HepG2 (cell line): Measurements from ENCODE around the gene ATP11A. TPM values are rescaled to one million over a fixed set of nuclear protein-coding genes. Genes with fewer than 3 reads are reported as not detected.

Source experiments
- ETV5 ChIP-seq: IDR thresholded peaks from 2 replicates; pipeline ENCODE4 v1.6.1; 2018; ENCODE audit warnings: missing biosample characterization, missing genetic modification reagents, inconsistent platforms, borderline replicate concordance
- MTA3 ChIP-seq: sonication (generic); formaldehyde crosslinking; IDR thresholded peaks from 2 replicates; pipeline ENCODE4 v1.4.0; 2020; ENCODE audit warnings: missing genetic modification reagents
- NR2F6 ChIP-seq, 2 experiments: IDR thresholded peaks; 2 replicates each; pipeline ENCODE4 v1.6.1; 2016; ENCODE audit warnings: antibody characterized with exemption in 1 of 2, mild to moderate bottlenecking in 1 of 2
- RFX3 ChIP-seq: IDR thresholded peaks from 2 replicates; pipeline ENCODE4 v1.6.1; 2016; ENCODE audit warnings: missing biosample characterization, missing genetic modification reagents
- SPEN ChIP-seq: sonication (generic); formaldehyde crosslinking; IDR thresholded peaks from 2 replicates; pipeline ENCODE4 v1.5.1; 2020; ENCODE audit warnings: low read depth, mild to moderate bottlenecking, missing genetic modification reagents
- SRSF9 ChIP-seq: fragments of 200-400 bp; formaldehyde crosslinking; IDR thresholded peaks from 2 replicates; pipeline ENCODE4 v1.6.1; 2018; ENCODE audit warnings: borderline replicate concordance, mild to moderate bottlenecking, low read depth, low read length; ENCODE audit not compliant: insufficient read depth, poor library complexity, severe bottlenecking
- TAF15 ChIP-seq: fragments of 200-400 bp; formaldehyde crosslinking; IDR thresholded peaks from one replicate; pipeline ENCODE4 v1.6.1; 2018; ENCODE audit warnings: mild to moderate bottlenecking, low read depth, low read length; ENCODE audit not compliant: poor library complexity, severe bottlenecking
- TFAP4 ChIP-seq: sonication (generic); IDR thresholded peaks from 2 replicates; pipeline ENCODE4 v1.6.1; 2016; ENCODE audit warnings: low read depth, borderline replicate concordance
- ZNF703 ChIP-seq: sonication (generic); formaldehyde crosslinking; IDR thresholded peaks from 2 replicates; pipeline ENCODE4 v1.5.1; 2020; ENCODE audit warnings: missing genetic modification reagents, mild to moderate bottlenecking, moderate library complexity, borderline replicate concordance
- ZNF704 ChIP-seq: sonication (generic); formaldehyde crosslinking; IDR thresholded peaks from 2 replicates; pipeline ENCODE4 v1.8.1; 2023; ENCODE audit warnings: mild to moderate bottlenecking, inconsistent platforms, moderate library complexity, missing genetic modification reagents, borderline replicate concordance
- ZSCAN22 ChIP-seq: sonication (generic); formaldehyde crosslinking; IDR thresholded peaks from 2 replicates; pipeline ENCODE4 v1.4.0; 2020; ENCODE audit warnings: mild to moderate bottlenecking, missing genetic modification reagents
- polyA plus RNA-seq, 8 experiments: library from polyadenylated mRNA; depleted of rRNA in 3 of 8; stranded (reverse) in 7 of 8; unstranded in 1 of 8; fragments of >200 nt; fragmentation: Illumina TruSeq in 4 of 8; extraction: Trizol in 4 of 8; gene quantifications; 2 replicates each; pipeline versions ENCODE4 v1.2.1 to v1.2.3, GENCODE V29; 2011 to 2016; ENCODE audit warnings: low read depth in 4 of 8, missing spikeins in 1 of 8, mixed read lengths in 1 of 8; ENCODE audit not compliant: insufficient read depth in 1 of 8
- total RNA-seq, 5 experiments: library from RNA; depleted of rRNA; stranded (reverse); fragments of >200 nt; fragmentation: Illumina TruSeq; extraction: Trizol; gene quantifications; 2 replicates each; pipeline ENCODE4 v1.2.3, GENCODE V29; 2016; ENCODE audit warnings: low read depth in 1 of 5
- TF ChIP-seq, protein P1 (sequence below): sonication (generic); formaldehyde crosslinking; IDR thresholded peaks from 2 replicates; pipeline ENCODE4 v1.9.0; 2022; ENCODE audit warnings: missing genetic modification reagents, mild to moderate bottlenecking, borderline replicate concordance
- TF ChIP-seq, protein P2 (sequence below): sonication (generic); formaldehyde crosslinking; IDR thresholded peaks from 2 replicates; pipeline ENCODE4 v1.8.0; 2022; ENCODE audit warnings: missing genetic modification reagents, mild to moderate bottlenecking, moderate library complexity, borderline replicate concordance
- TF ChIP-seq, protein P3 (sequence below), 2 experiments: sonication (generic) in 1 of 2; formaldehyde crosslinking in 1 of 2; IDR thresholded peaks; 2 replicates each; pipeline versions ENCODE4 v1.6.1 to v1.9.0; 2014 to 2022; ENCODE audit warnings: antibody characterized with exemption in 1 of 2, borderline replicate concordance in 1 of 2, inconsistent platforms in 1 of 2, low read depth in 1 of 2, missing genetic modification reagents in 1 of 2

Gene ATP11A
- total and polyA plus RNA-seq, 2 of the 13 experiments (the other 11 are each of a cell fraction or from before 2014, with no cell fraction given): 18.4 to 20.1 TPM

DNA sequence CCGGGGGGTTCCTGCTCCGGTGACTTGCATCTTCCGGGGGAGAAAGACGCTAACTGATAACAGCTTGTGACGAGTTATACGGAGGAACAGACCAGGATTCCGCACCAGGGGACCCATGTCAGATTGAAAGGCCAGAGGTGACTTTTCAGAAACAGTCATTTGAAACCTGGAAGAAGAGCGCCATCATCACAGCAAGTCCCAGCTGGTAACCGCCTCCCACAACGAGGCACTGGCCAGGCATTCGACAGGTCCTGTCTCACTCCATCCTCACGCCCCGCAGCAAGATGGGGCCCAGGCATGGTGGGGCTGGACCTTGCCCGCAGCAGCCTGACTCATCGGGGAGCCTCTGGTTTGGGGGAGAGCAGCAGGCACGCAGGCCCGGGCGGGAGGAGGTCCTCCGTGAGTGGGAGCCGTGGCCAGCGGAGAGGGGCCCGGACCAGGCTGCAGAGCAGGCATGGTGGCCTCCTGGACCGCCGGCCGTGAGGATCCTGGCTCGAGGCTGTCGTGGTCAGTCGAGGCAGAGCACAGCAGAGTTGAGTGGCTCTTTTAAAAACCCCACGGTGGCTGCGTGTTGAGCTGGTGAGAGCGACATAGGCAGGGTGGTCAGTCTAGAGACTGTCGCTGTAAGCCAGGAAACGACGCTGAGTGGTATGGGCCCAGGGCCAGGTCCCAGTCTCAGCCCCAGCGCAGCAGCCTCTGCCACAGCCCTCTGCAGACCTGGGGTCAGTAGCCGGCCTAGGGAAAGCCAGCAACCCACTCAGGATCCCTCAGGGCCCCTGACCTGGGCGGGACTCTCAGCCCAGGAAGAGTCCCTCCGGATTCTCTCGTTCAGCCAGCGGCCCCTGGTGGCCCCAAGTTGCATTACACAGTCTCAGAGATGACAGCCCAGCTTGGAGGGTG, 184.3 kb downstream of the ATP11A start (continued):
- TF ChIP-seq TFAP4 (no peak), NR2F6 (IDR thresholded peaks at IDR 0.05) (peak; percentile 85), NR2F6 (CRISPR knock-in tag; IDR thresholded peaks at IDR 0.05) (peak; percentile 61; the same call in 1 of the 2 replicates), TAF15 (no peak), ZNF703 (no peak), ETV5 (CRISPR knock-in tag) (no peak; the same call in 1 of the 2 replicates), SPEN (CRISPR knock-in tag) (no peak), MTA3 (no peak), ZSCAN22 (no peak), ZNF704 (no peak), SRSF9 (no peak), RFX3 (CRISPR knock-in tag) (no peak)
- TF ChIP-seq, protein P1, sequence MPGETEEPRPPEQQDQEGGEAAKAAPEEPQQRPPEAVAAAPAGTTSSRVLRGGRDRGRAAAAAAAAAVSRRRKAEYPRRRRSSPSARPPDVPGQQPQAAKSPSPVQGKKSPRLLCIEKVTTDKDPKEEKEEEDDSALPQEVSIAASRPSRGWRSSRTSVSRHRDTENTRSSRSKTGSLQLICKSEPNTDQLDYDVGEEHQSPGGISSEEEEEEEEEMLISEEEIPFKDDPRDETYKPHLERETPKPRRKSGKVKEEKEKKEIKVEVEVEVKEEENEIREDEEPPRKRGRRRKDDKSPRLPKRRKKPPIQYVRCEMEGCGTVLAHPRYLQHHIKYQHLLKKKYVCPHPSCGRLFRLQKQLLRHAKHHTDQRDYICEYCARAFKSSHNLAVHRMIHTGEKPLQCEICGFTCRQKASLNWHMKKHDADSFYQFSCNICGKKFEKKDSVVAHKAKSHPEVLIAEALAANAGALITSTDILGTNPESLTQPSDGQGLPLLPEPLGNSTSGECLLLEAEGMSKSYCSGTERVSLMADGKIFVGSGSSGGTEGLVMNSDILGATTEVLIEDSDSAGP: peak; percentile 62; the same call in 1 of the 2 replicates
- TF ChIP-seq, protein P2, sequence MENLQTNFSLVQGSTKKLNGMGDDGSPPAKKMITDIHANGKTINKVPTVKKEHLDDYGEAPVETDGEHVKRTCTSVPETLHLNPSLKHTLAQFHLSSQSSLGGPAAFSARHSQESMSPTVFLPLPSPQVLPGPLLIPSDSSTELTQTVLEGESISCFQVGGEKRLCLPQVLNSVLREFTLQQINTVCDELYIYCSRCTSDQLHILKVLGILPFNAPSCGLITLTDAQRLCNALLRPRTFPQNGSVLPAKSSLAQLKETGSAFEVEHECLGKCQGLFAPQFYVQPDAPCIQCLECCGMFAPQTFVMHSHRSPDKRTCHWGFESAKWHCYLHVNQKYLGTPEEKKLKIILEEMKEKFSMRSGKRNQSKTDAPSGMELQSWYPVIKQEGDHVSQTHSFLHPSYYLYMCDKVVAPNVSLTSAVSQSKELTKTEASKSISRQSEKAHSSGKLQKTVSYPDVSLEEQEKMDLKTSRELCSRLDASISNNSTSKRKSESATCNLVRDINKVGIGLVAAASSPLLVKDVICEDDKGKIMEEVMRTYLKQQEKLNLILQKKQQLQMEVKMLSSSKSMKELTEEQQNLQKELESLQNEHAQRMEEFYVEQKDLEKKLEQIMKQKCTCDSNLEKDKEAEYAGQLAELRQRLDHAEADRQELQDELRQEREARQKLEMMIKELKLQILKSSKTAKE (CRISPR knock-in tag): no peak
- TF ChIP-seq, protein P3, sequence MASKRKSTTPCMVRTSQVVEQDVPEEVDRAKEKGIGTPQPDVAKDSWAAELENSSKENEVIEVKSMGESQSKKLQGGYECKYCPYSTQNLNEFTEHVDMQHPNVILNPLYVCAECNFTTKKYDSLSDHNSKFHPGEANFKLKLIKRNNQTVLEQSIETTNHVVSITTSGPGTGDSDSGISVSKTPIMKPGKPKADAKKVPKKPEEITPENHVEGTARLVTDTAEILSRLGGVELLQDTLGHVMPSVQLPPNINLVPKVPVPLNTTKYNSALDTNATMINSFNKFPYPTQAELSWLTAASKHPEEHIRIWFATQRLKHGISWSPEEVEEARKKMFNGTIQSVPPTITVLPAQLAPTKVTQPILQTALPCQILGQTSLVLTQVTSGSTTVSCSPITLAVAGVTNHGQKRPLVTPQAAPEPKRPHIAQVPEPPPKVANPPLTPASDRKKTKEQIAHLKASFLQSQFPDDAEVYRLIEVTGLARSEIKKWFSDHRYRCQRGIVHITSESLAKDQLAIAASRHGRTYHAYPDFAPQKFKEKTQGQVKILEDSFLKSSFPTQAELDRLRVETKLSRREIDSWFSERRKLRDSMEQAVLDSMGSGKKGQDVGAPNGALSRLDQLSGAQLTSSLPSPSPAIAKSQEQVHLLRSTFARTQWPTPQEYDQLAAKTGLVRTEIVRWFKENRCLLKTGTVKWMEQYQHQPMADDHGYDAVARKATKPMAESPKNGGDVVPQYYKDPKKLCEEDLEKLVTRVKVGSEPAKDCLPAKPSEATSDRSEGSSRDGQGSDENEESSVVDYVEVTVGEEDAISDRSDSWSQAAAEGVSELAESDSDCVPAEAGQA (IDR thresholded peaks at IDR 0.05; ENCODE audit: low read depth): no peak
- TF ChIP-seq, protein P3 (CRISPR knock-in tag; IDR thresholded peaks at IDR 0.05; ENCODE audit: borderline replicate concordance): no peak
